Neuronal stem cell (in vitro differentiated cells): ENCODE data around the gene BIRC6.

Experiments used
- DNase-seq: peaks from one replicate; pipeline ENCODE4 v3.0.0-alpha.2; 2013; ENCODE audit warnings: low spot score
- H2AFZ ChIP-seq: one replicate; pipeline ENCODE4 v1.6.1; 2013; ENCODE audit warnings: mild to moderate bottlenecking, low read length, inconsistent platforms
- H2AK5ac ChIP-seq: 2 replicates; pipeline ENCODE4 v1.6.1; 2013; ENCODE audit warnings: low read depth, mild to moderate bottlenecking, inconsistent platforms, low read length, moderate library complexity, mixed read lengths
- H2BK120ac ChIP-seq: 2 replicates; pipeline ENCODE4 v1.6.1; 2013; ENCODE audit warnings: low read depth, mild to moderate bottlenecking, inconsistent platforms, low read length, moderate library complexity, mixed read lengths
- H2BK12ac ChIP-seq: one replicate; pipeline ENCODE4 v1.6.1; 2013; ENCODE audit warnings: low read length, inconsistent platforms
- H2BK15ac ChIP-seq: 2 replicates; pipeline ENCODE4 v1.6.1; 2013; ENCODE audit warnings: mild to moderate bottlenecking, low read length, inconsistent platforms, mixed read lengths
- H2BK5ac ChIP-seq: one replicate; pipeline ENCODE4 v1.6.1; 2013; ENCODE audit warnings: inconsistent platforms, mild to moderate bottlenecking, low read length, moderate library complexity
- H3K14ac ChIP-seq: one replicate; pipeline ENCODE4 v1.6.1; 2013; ENCODE audit warnings: low read length, inconsistent platforms
- H3K18ac ChIP-seq: 2 replicates; pipeline ENCODE4 v1.6.1; 2013; ENCODE audit warnings: low read length, inconsistent platforms
- H3K23ac ChIP-seq: 2 replicates; pipeline ENCODE4 v1.6.1; 2013; ENCODE audit warnings: low read depth, mild to moderate bottlenecking, mixed read lengths, low read length, inconsistent platforms; ENCODE audit not compliant: poor library complexity
- H3K27ac ChIP-seq: replicated peaks from 3 replicates; pipeline ENCODE4 v1.5.1; 2013; ENCODE audit warnings: low read length, inconsistent platforms
- H3K27me3 ChIP-seq, 3 experiments: 2 replicates each; pipeline ENCODE4 v1.6.1; 2013; ENCODE audit warnings: low read length in 3 of 3, mild to moderate bottlenecking in 2 of 3, inconsistent platforms in 1 of 3, low read depth in 1 of 3, mixed read lengths in 1 of 3, moderate library complexity in 1 of 3; ENCODE audit not compliant: control insufficient read depth in 3 of 3, insufficient read depth in 3 of 3
- H3K36me3 ChIP-seq, 2 donors: replicated peaks in 1 of 2; 2 replicates each; pipeline ENCODE4 v1.6.1; 2013; ENCODE audit warnings: low read length in 2 of 2; ENCODE audit not compliant: control insufficient read depth in 2 of 2, insufficient read depth in 2 of 2
- H3K4ac ChIP-seq: 2 replicates; pipeline ENCODE4 v1.6.1; 2013; ENCODE audit warnings: inconsistent platforms, mild to moderate bottlenecking, low read length, moderate library complexity
- H3K4me1 ChIP-seq, 2 donors: 1 replicate in 1 of 2; 2 replicates in 1 of 2; pipeline ENCODE4 v1.6.1; 2013; ENCODE audit warnings: low read length in 2 of 2, low read depth in 1 of 2; ENCODE audit not compliant: control insufficient read depth in 2 of 2, insufficient read depth in 1 of 2
- H3K4me2 ChIP-seq: one replicate; pipeline ENCODE4 v1.6.1; 2013; ENCODE audit warnings: mild to moderate bottlenecking, low read length, inconsistent platforms; ENCODE audit not compliant: insufficient read depth, poor library complexity, severe bottlenecking
- H3K4me3 ChIP-seq, 2 donors: 2 replicates each; pipeline ENCODE4 v1.5.1; 2013; ENCODE audit warnings: low read length in 2 of 2, mild to moderate bottlenecking in 2 of 2, inconsistent platforms in 1 of 2, moderate library complexity in 1 of 2
- H3K79me1 ChIP-seq: one replicate; pipeline ENCODE4 v1.6.1; 2013; ENCODE audit warnings: low read depth, mild to moderate bottlenecking, inconsistent platforms, low read length, moderate library complexity
- H3K9ac ChIP-seq: one replicate; pipeline ENCODE4 v1.6.1; 2013; ENCODE audit warnings: mild to moderate bottlenecking, low read depth, low read length, inconsistent platforms; ENCODE audit not compliant: poor library complexity
- H3K9me3 ChIP-seq, 2 donors: replicated peaks in 1 of 2; 2 replicates each; pipeline versions ENCODE3 to v1.6.1; 2013; ENCODE audit warnings: low read length in 2 of 2, mild to moderate bottlenecking in 2 of 2, inconsistent platforms in 1 of 2, low read depth in 1 of 2, mixed read lengths in 1 of 2, moderate library complexity in 1 of 2; ENCODE audit not compliant: control insufficient read depth in 2 of 2, insufficient read depth in 1 of 2
- H4K8ac ChIP-seq: one replicate; pipeline ENCODE4 v1.6.1; 2013; ENCODE audit warnings: low read depth, mild to moderate bottlenecking, inconsistent platforms, low read length, moderate library complexity
- H4K91ac ChIP-seq: one replicate; pipeline ENCODE4 v1.6.1; 2013; ENCODE audit warnings: low read length, low read depth, mild to moderate bottlenecking, inconsistent platforms; ENCODE audit not compliant: poor library complexity
- WGBS, 2 donors: extraction: QIAGEN DNeasy Blood & Tissue Kit; methylation state at CpG; one replicate each; pipeline ENCODE4 v1.1.7; 2013; ENCODE audit warnings: missing lambda C conversion rate in 2 of 2, mixed read lengths in 1 of 2; ENCODE audit not compliant: insufficient read length in 2 of 2, insufficient replicate concordance in 1 of 2; ENCODE audit errors: extremely low coverage in 2 of 2; 5-methylcytosine and 5-hydroxymethylcytosine counted together

The BIRC6 gene

DNA sequence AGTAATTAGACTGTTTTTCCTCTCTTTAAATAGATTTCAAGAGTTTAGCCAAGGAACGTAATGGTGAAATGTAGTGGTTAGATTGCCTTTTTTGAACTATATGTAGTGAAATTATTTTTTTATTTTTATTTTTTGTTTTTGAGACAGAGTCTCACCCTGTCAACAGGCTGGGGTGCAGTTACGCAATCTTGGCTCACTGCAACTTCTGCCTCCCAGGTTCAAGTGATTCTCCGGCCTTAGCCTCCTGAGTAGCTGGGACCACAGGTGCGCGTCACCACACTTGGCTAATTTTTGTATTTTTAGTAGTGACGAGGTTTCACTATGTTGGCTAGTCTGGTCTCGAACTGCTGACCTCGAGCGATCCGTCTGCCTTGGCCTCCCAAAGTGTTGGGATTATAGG lies 60.8 kb downstream of the BIRC6 start:
- no peak overlapping the region for H3K27ac ChIP-seq
- H3K4me2 ChIP-seq, result no peak overlapping the region
- H2BK120ac ChIP-seq, result no peak overlapping the region
- no peak overlapping the region for H2BK15ac ChIP-seq
- H3K14ac ChIP-seq, result no peak overlapping the region
- no peaks in the 10 kb centered on the region for H3K27me3 ChIP-seq
- no peaks in the 10 kb centered on the region for H3K4me1 ChIP-seq
- H4K8ac ChIP-seq, result no peak overlapping the region
- H3K36me3 ChIP-seq, result peaks cover 4 to 61% of the 10 kb centered on the region in 2 donors
- H3K4ac ChIP-seq, result no peak overlapping the region
- no peak overlapping the region for H3K23ac ChIP-seq
- H3K4me3 ChIP-seq, result no peak overlapping the region
- peaks cover 0 to 6% of the 10 kb centered on the region in 2 donors for H3K9me3 ChIP-seq
- no peak overlapping the region for H2AFZ ChIP-seq
- no CpG with 5 or more reads among the region's 10 CpGs for WGBS, 2 donors
- no peak overlapping the region for H2AK5ac ChIP-seq
- no peak overlapping the region for H3K18ac ChIP-seq
- H2BK12ac ChIP-seq, result no peak overlapping the region
- no peak overlapping the region for H3K9ac ChIP-seq
- H2BK5ac ChIP-seq, result no peak overlapping the region
- H3K79me1 ChIP-seq, result peaks cover 2% of the 10 kb centered on the region
- no peak for DNase-seq
- H4K91ac ChIP-seq, result no peak overlapping the region

DNA sequence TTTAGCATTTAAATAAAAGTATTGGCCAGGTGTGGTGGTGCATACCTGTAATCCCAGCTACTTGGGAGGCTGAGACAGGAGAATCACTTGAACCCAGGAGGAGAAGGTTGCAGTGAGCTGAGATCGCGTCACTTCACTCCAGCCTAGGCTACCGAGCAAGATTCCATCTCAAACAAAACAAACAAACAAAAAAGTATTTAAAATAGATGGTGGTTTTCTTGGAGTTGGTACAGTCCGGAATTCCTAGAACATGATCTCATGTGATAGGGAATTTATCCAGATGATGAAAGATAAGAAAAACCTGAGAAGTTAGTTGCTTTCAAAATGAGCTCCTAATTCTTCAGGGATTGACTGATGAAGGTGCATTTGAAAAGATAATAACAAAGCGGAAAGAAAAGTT lies 62.0 kb downstream of the BIRC6 start:
- no peak overlapping the region for H2BK5ac ChIP-seq
- H2AK5ac ChIP-seq, result no peak overlapping the region
- no CpG with 5 or more reads among the region's 5 CpGs for WGBS, 2 donors
- H3K4me1 ChIP-seq, result no peaks in the 10 kb centered on the region
- no peak overlapping the region for H4K91ac ChIP-seq
- H3K4me2 ChIP-seq, result no peak overlapping the region
- no peak overlapping the region for H2AFZ ChIP-seq
- H4K8ac ChIP-seq, result no peak overlapping the region
- H3K4ac ChIP-seq, result no peak overlapping the region
- no peak overlapping the region for H3K9ac ChIP-seq
- no peak overlapping the region for H3K14ac ChIP-seq
- H2BK12ac ChIP-seq, result no peak overlapping the region
- H3K36me3 ChIP-seq, result peaks cover 4 to 61% of the 10 kb centered on the region in 2 donors
- H2BK15ac ChIP-seq, result no peak overlapping the region
- no peak for DNase-seq
- H3K23ac ChIP-seq, result no peak overlapping the region
- peaks cover 6% of the 10 kb centered on the region for H3K79me1 ChIP-seq
- no peak overlapping the region for H3K18ac ChIP-seq
- H3K4me3 ChIP-seq, result no peak overlapping the region
- H2BK120ac ChIP-seq, result no peak overlapping the region
- H3K27ac ChIP-seq, result no peak overlapping the region
- H3K9me3 ChIP-seq, result peaks cover 0 to 8% of the 10 kb centered on the region in 2 donors
- no peaks in the 10 kb centered on the region for H3K27me3 ChIP-seq

DNA sequence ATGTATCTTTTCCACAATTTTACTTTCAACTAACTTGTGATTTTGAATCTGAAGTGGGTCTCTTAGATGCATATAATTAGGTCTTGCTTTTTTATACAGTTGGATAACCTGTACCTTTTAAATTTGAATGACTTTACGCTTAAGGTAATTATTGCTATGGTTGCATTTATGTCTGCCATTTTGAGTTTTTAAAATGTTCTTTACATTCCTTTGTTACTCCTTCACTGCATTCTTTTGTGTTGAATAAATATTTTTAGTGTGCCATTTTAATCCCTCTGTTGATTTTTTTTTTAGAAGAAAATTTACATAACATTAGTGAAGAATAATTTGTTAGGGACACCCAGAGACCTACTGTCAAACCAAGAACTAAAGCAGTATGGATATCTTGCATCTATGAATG lies 65.3 kb downstream of the BIRC6 start:
- H4K91ac ChIP-seq, result no peak overlapping the region
- no peaks in the 10 kb centered on the region for H3K27me3 ChIP-seq
- DNase-seq, result no peak
- H4K8ac ChIP-seq, result no peak overlapping the region
- H2BK12ac ChIP-seq, result no peak overlapping the region
- no peak overlapping the region for H2BK15ac ChIP-seq
- H2BK5ac ChIP-seq, result no peak overlapping the region
- no peak overlapping the region for H3K4me2 ChIP-seq
- no CpG with 5 or more reads among the region's 1 CpG for WGBS, 2 donors
- H3K4me1 ChIP-seq, result peaks cover 0 to 2% of the 10 kb centered on the region in 2 donors
- H3K4ac ChIP-seq, result no peak overlapping the region
- H3K18ac ChIP-seq, result no peak overlapping the region
- H3K36me3 ChIP-seq, result peaks cover 0 to 39% of the 10 kb centered on the region in 2 donors
- no peak overlapping the region for H2AFZ ChIP-seq
- peaks cover 0 to 13% of the 10 kb centered on the region in 2 donors for H3K9me3 ChIP-seq
- H2BK120ac ChIP-seq, result no peak overlapping the region
- H3K14ac ChIP-seq, result no peak overlapping the region
- no peak overlapping the region for H3K27ac ChIP-seq
- H2AK5ac ChIP-seq, result no peak overlapping the region
- H3K9ac ChIP-seq, result no peak overlapping the region
- H3K23ac ChIP-seq, result no peak overlapping the region
- H3K79me1 ChIP-seq, result peaks cover 7% of the 10 kb centered on the region
- no peak overlapping the region for H3K4me3 ChIP-seq

DNA sequence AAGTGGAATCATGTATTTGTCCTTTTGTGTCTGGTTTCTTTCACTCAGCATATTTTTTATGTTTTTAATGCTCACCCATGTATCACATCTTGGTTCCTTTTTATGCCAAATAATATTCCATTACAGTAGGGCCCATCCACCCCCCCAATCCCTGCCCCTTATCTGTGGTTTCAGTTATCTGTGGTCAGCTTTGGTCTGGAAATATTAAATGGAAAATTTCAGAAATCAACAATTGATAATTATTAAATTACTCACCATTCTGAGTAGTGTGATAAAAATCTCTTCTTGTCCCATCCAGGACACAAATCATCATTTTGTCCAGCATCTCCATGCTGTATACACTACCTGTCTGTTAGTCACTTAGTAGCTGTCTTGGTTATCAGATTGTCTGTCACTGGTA lies 66.7 kb downstream of the BIRC6 start:
- Histone ChIP-seq H3K18ac (no peak overlapping the region), H3K9me3 (peaks cover 0 to 10% of the 10 kb centered on the region in 2 donors), H4K8ac (no peak overlapping the region), H3K23ac (no peak overlapping the region), H3K27ac (no peak overlapping the region), H3K9ac (no peak overlapping the region), H3K4me3 (no peak overlapping the region), H2BK12ac (no peak overlapping the region), H2AK5ac (no peak overlapping the region), H3K4me1 (peaks cover 4 to 5% of the 10 kb centered on the region in 2 donors), H3K36me3 (peaks cover 0 to 25% of the 10 kb centered on the region in 2 donors), H3K27me3 (no peaks in the 10 kb centered on the region), H2AFZ (no peak overlapping the region), H2BK120ac (no peak overlapping the region), H2BK15ac (no peak overlapping the region), H3K79me1 (peaks cover 7% of the 10 kb centered on the region), H2BK5ac (no peak overlapping the region), H4K91ac (no peak overlapping the region), H3K14ac (no peak overlapping the region), H3K4me2 (no peak overlapping the region), H3K4ac (no peak overlapping the region)
- no peak for DNase-seq
